Mesenchymal stem cell (in vitro differentiated cells and primary cell): ENCODE results near the gene TRAP1.
A peak's percentile ranks its signal among the peaks of the same experiment; 100 is the strongest.

Source experiments
- DNase-seq: peaks from one replicate; pipeline ENCODE4 v3.0.0-alpha.2; 2013
- H2AFZ ChIP-seq: one replicate; pipeline ENCODE4 v1.6.1; 2013; ENCODE audit warnings: low read depth, mild to moderate bottlenecking, control low read depth, inconsistent platforms, low read length, moderate library complexity
- H2AK5ac ChIP-seq: 2 replicates; pipeline ENCODE4 v1.6.1; 2013; ENCODE audit warnings: low read length, moderate library complexity, mild to moderate bottlenecking, inconsistent platforms; ENCODE audit not compliant: severe bottlenecking
- H2BK120ac ChIP-seq: one replicate; pipeline ENCODE4 v1.6.1; 2013; ENCODE audit warnings: low read depth, mild to moderate bottlenecking, inconsistent platforms, low read length, moderate library complexity
- H2BK12ac ChIP-seq, 2 experiments: one replicate each; pipeline ENCODE4 v1.6.1; 2013; ENCODE audit warnings: inconsistent platforms in 2 of 2, low read length in 2 of 2, mild to moderate bottlenecking in 2 of 2, moderate library complexity in 2 of 2, control low read depth in 1 of 2
- H2BK15ac ChIP-seq: one replicate; pipeline ENCODE4 v1.6.1; 2013; ENCODE audit warnings: mild to moderate bottlenecking, low read depth, inconsistent platforms; ENCODE audit not compliant: poor library complexity, severe bottlenecking
- H2BK5ac ChIP-seq: 2 replicates; pipeline ENCODE4 v1.6.1; 2013; ENCODE audit warnings: low read depth, mild to moderate bottlenecking, low read length, control low read depth, inconsistent platforms; ENCODE audit not compliant: poor library complexity, severe bottlenecking
- H3K14ac ChIP-seq, 2 experiments: one replicate each; pipeline ENCODE4 v1.6.1; 2013; ENCODE audit warnings: inconsistent platforms in 2 of 2, low read length in 2 of 2, control low read depth in 1 of 2, mild to moderate bottlenecking in 1 of 2, moderate library complexity in 1 of 2
- H3K18ac ChIP-seq, 2 experiments: one replicate each; pipeline ENCODE4 v1.6.1; 2013; ENCODE audit warnings: inconsistent platforms in 2 of 2, low read length in 2 of 2, control low read depth in 1 of 2, low read depth in 1 of 2, mild to moderate bottlenecking in 1 of 2
- H3K23ac ChIP-seq, 2 experiments: one replicate each; pipeline ENCODE4 v1.6.1; 2013; ENCODE audit warnings: inconsistent platforms in 2 of 2, low read length in 2 of 2, mild to moderate bottlenecking in 2 of 2, moderate library complexity in 2 of 2, control low read depth in 1 of 2
- H3K27ac ChIP-seq: 2 replicates; pipeline ENCODE4 v1.5.1; 2013; ENCODE audit warnings: mild to moderate bottlenecking, moderate library complexity, low read length, control low read depth, inconsistent platforms; ENCODE audit not compliant: poor library complexity, severe bottlenecking
- H3K27me3 ChIP-seq, 2 experiments: 2 replicates each; pipeline versions ENCODE4 v1.6.1 to v1.7.0; 2013; ENCODE audit warnings: low read length in 2 of 2, mild to moderate bottlenecking in 2 of 2, moderate library complexity in 2 of 2, control low read depth in 1 of 2, inconsistent platforms in 1 of 2; ENCODE audit not compliant: control insufficient read depth in 1 of 2, insufficient read depth in 1 of 2
- H3K36me3 ChIP-seq, 2 experiments: 2 replicates each; pipeline versions ENCODE4 v1.6.1 to v1.7.0; 2013; ENCODE audit warnings: low read length in 2 of 2, control low read depth in 1 of 2, inconsistent platforms in 1 of 2, low read depth in 1 of 2, mild to moderate bottlenecking in 1 of 2; ENCODE audit not compliant: insufficient read depth in 2 of 2, control insufficient read depth in 1 of 2
- H3K4ac ChIP-seq, 2 experiments: one replicate each; pipeline ENCODE4 v1.6.1; 2013; ENCODE audit warnings: inconsistent platforms in 2 of 2, low read length in 2 of 2, mild to moderate bottlenecking in 2 of 2, moderate library complexity in 2 of 2, control low read depth in 1 of 2, low read depth in 1 of 2
- H3K4me1 ChIP-seq: 2 replicates; pipeline ENCODE4 v1.6.1; 2013; ENCODE audit warnings: low read depth, low read length, control low read depth; ENCODE audit not compliant: control insufficient read depth, insufficient read depth
- H3K4me2 ChIP-seq: 2 replicates; pipeline ENCODE4 v1.6.1; 2013; ENCODE audit warnings: low read length, mild to moderate bottlenecking, inconsistent platforms; ENCODE audit not compliant: poor library complexity, severe bottlenecking
- H3K4me3 ChIP-seq, 2 experiments: 2 replicates each; pipeline versions ENCODE4 v1.5.1 to v1.7.0; 2013; ENCODE audit warnings: low read length in 2 of 2, mild to moderate bottlenecking in 2 of 2, control low read depth in 1 of 2, low read depth in 1 of 2; ENCODE audit not compliant: insufficient read depth in 1 of 2
- H3K79me1 ChIP-seq: replicated peaks from 2 replicates; pipeline ENCODE4 v1.6.1; 2013; ENCODE audit warnings: mild to moderate bottlenecking, control low read depth, low read length, inconsistent platforms; ENCODE audit not compliant: poor library complexity, severe bottlenecking
- H3K9ac ChIP-seq: 2 replicates; pipeline ENCODE4 v1.7.0; 2013; ENCODE audit warnings: mild to moderate bottlenecking, low read length, moderate library complexity
- H3K9me3 ChIP-seq: 2 replicates; pipeline ENCODE4 v1.7.0; 2013; ENCODE audit warnings: mild to moderate bottlenecking, low read length; ENCODE audit not compliant: control insufficient read depth
- H4K8ac ChIP-seq: one replicate; pipeline ENCODE4 v1.6.1; 2013; ENCODE audit warnings: inconsistent platforms, mild to moderate bottlenecking, low read length, moderate library complexity
- H4K91ac ChIP-seq: one replicate; pipeline ENCODE4 v1.6.1; 2013; ENCODE audit warnings: mild to moderate bottlenecking, low read length, inconsistent platforms
- WGBS: methylation state at CpG from one replicate; pipeline ENCODE4 v1.1.7; 2013; ENCODE audit warnings: mixed read lengths; 5-methylcytosine and 5-hydroxymethylcytosine counted together

Gene TRAP1

GRCh38 chr16:3690980-3691720, 26.2 kb downstream of the TRAP1 start:
- Histone ChIP-seq H3K9me3 (no peaks in the 10 kb centered on the region), H3K18ac (peak overlapping the region in 1 of 2 experiments; percentile 2), H4K8ac (peak overlapping the region; percentile 39), H3K27me3 (no peaks in the 10 kb centered on the region), H3K27ac (no peak overlapping the region), H2AFZ (no peak overlapping the region), H3K79me1 (peaks cover 23% of the 10 kb centered on the region), H3K36me3 (peaks cover 23 to 24% of the 10 kb centered on the region in 2 experiments), H4K91ac (no peak overlapping the region), H3K9ac (peak overlapping the region; percentile 88), H3K4ac (no peak overlapping the region), H2BK15ac (no peak overlapping the region), H2BK120ac (no peak overlapping the region), H3K23ac (no peak overlapping the region), H3K14ac (no peak overlapping the region), H3K4me1 (peaks cover 7% of the 10 kb centered on the region), H3K4me3 (peak overlapping the region in 1 of 2 experiments; percentile 74), H2AK5ac (no peak overlapping the region), H2BK5ac (no peak overlapping the region), H2BK12ac (no peak overlapping the region), H3K4me2 (no peak overlapping the region)
- peak; percentile 3 for DNase-seq
- 97% methylated on average over 17 of the region's 19 CpGs for WGBS

- Histone ChIP-seq H2BK12ac (no peak overlapping the region), H2BK120ac (no peak overlapping the region), H3K18ac (peak overlapping the region in 1 of 2 experiments; percentile 2), H3K27me3 (no peaks in the 10 kb centered on the region), H3K4me2 (no peak overlapping the region), H3K4me1 (peaks cover 3% of the 10 kb centered on the region), H4K8ac (peak overlapping the region; percentile 61), H3K4ac (no peak overlapping the region), H3K79me1 (peaks cover 23% of the 10 kb centered on the region), H2BK5ac (no peak overlapping the region), H3K36me3 (peaks cover 28 to 30% of the 10 kb centered on the region in 2 experiments), H3K4me3 (peak overlapping the region in 1 of 2 experiments; percentile 74), H3K9me3 (no peaks in the 10 kb centered on the region), H3K23ac (no peak overlapping the region), H3K9ac (peak overlapping the region; percentile 88), H3K14ac (no peak overlapping the region), H4K91ac (no peak overlapping the region), H2BK15ac (no peak overlapping the region), H2AK5ac (no peak overlapping the region), H2AFZ (no peak overlapping the region), H3K27ac (no peak overlapping the region)
- peak; percentile 91 for DNase-seq
- 46% methylated on average over 18 of the region's 18 CpGs for WGBS
Observed at GRCh38 chr16:3690470-3690928, 26.8 kb downstream of the TRAP1 start.

- H3K4me2 ChIP-seq, result no peak overlapping the region
- no peak overlapping the region for H3K14ac ChIP-seq
- H2BK15ac ChIP-seq, result no peak overlapping the region
- no peak overlapping the region for H3K4me3 ChIP-seq
- H3K4me1 ChIP-seq, result peaks cover 3% of the 10 kb centered on the region
- no peak overlapping the region for H2BK5ac ChIP-seq
- no peak overlapping the region for H2AK5ac ChIP-seq
- H3K9me3 ChIP-seq, result no peaks in the 10 kb centered on the region
- no peak for DNase-seq
- no peak overlapping the region for H2AFZ ChIP-seq
- no peak overlapping the region for H3K27ac ChIP-seq
- no peak overlapping the region for H3K23ac ChIP-seq
- no peak overlapping the region for H2BK12ac ChIP-seq
- H3K27me3 ChIP-seq, result no peaks in the 10 kb centered on the region
- no peak overlapping the region for H3K4ac ChIP-seq
- H2BK120ac ChIP-seq, result no peak overlapping the region
- H4K8ac ChIP-seq, result peak overlapping the region; percentile 48
- peaks cover 35 to 37% of the 10 kb centered on the region in 2 experiments for H3K36me3 ChIP-seq
- H4K91ac ChIP-seq, result no peak overlapping the region
- H3K9ac ChIP-seq, result peak overlapping the region; percentile 88
- H3K18ac ChIP-seq, result no peak overlapping the region
- WGBS, result 91% methylated on average over 7 of the region's 7 CpGs
- peaks cover 21% of the 10 kb centered on the region for H3K79me1 ChIP-seq
Observed at GRCh38 chr16:3689731-3690130, 27.6 kb downstream of the TRAP1 start.

GRCh38 chr16:3687792-3688191, 29.5 kb downstream of the TRAP1 start:
- no peak overlapping the region for H3K4me3 ChIP-seq
- H2AFZ ChIP-seq, result no peak overlapping the region
- no peak overlapping the region for H3K4me2 ChIP-seq
- peaks cover 37 to 41% of the 10 kb centered on the region in 2 experiments for H3K36me3 ChIP-seq
- H3K18ac ChIP-seq, result no peak overlapping the region
- H3K27me3 ChIP-seq, result no peaks in the 10 kb centered on the region
- H2BK12ac ChIP-seq, result no peak overlapping the region
- H4K91ac ChIP-seq, result no peak overlapping the region
- H2BK120ac ChIP-seq, result no peak overlapping the region
- 99% methylated on average over 7 of the region's 9 CpGs for WGBS
- no peak overlapping the region for H2AK5ac ChIP-seq
- H4K8ac ChIP-seq, result no peak overlapping the region
- no peak overlapping the region for H2BK5ac ChIP-seq
- peaks cover 3% of the 10 kb centered on the region for H3K4me1 ChIP-seq
- H3K14ac ChIP-seq, result no peak overlapping the region
- H3K27ac ChIP-seq, result no peak overlapping the region
- H3K23ac ChIP-seq, result no peak overlapping the region
- no peak overlapping the region for H2BK15ac ChIP-seq
- H3K4ac ChIP-seq, result no peak overlapping the region
- peaks cover 14% of the 10 kb centered on the region for H3K79me1 ChIP-seq
- H3K9me3 ChIP-seq, result no peaks in the 10 kb centered on the region
- no peak overlapping the region for H3K9ac ChIP-seq
- DNase-seq, result no peak
